Stimulated activated CD8-positive, alpha-beta memory T cell treated with anti-CD3 and anti-CD28 coated beads, Interleukin-7, amount 100 ng/mL, for 4 hours (primary cell): ENCODE data around the gene CPSF4.
"Not testable (repeated sequence)": the region's sequence is repeated elsewhere in the genome, so short reads cannot be mapped to it uniquely, and the experiment has no call there.

Experiments used
- DNase-seq, 2 donors: peaks; one replicate each; pipeline ENCODE4 v3.0.0-alpha.2; 2020; ENCODE audit warnings: low read depth in 2 of 2

CPSF4 gene

DNA sequence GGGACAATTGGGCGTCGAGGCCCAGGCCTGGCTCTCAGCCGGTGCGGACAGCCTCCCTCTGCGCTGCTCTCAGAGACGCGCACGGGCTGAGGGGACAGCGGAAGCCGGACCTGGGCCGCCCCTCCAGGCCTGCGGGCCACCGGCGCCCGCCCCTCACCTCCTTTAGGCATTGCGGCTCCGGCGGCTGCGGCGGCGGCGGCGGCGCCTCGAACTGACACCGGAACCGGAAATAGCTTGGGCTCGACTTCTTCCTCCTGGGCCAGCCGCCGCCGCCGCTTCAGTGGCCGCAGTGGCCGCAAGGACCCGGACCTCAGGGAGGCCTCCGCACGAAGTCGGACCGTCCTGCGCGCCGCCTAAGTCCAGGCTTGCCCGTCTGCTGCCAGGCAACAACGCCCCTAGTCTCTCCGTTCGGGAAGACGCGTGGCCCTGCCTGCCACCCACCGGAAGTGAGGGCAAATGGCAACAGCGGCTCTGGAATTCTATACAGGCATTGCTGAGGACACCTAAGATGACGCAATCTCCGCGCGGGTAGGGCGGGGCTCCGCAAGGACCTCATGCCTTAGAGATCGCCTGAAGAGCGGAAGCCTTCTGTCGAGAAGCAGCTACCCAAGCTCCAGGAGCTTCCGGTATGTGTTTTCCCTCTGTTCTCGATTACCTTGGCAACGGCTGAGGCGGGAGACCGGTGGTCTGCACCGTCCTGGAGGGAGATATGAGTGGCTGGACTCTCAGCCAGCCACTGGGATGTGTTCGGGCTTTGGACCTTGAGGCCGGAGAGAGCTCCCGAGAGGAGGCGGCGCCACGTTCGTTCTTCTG, 30.2 kb upstream of the CPSF4 start, which contains the start of the genes BUD31 and PDAP1:
Gene BUD31 (plus strand): TSS at position 591 of the 813 bp plus-strand sequence. CDS start 2,124 bp downstream, outside the sequence.
Gene PDAP1 (minus strand): TSS at position 219 of the 813 bp plus-strand sequence. CDS start 49 bp downstream, at position 170.
- DNase-seq = peak; percentile 86 to 89

DNA sequence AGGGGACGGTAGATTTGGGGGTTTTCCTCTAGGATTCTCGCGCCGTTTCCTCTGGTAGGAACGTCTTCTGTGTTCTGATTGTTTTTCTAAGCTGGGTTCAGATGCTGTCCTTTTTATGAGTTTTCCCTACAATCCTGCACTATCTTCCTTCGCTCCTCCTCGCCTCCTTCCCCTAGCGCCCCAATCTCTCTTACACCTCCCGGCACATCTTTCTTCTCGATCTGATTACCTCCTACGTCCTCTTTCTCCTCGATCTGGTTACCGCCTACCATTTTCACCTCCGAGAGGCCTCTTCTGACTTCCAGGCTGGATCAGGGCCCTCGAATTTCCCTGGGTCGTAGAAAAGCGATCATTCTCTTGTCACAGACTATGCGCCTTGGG, 29.6 kb upstream of the CPSF4 start:
- DNase-seq = no peak

DNA sequence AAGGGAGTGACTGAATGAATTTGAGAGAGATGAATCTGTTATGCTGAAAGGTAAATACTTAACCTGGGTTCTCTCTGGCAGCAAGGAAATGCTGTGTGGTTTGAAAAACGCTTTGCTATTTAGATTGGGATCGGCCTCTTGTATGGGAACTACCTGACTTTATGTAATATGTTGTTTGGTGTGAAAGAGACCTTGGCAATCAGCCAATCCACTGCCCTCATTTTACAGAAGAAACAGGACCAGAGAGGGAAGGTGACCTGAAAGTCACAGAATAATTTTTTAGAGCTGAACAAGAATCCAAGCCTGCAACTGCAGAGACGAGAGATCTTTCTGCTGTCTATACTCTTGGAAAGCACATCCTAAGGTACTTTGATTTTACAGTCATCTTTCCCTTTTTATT, 28.9 kb upstream of the CPSF4 start:
- DNase-seq = no peak

DNA sequence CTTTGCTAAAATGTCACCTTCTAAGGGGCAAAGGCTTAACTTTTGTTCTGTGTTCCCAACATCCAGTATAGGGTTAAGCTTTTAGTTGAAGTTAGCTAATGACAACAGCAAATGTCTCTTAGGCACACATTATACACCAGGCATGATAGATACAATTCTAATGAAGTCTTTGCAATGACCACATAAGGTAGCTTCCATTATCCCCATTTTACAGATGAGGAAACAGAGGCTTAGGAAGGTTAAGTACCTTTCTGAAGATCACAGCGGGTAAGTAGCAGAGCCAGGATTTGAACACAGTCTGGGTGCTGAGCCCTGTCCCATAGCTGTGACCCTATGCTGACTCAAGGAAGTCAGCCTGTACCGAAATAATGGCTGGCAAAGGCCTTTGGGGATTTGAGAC, 28.1 kb upstream of the CPSF4 start:
- DNase-seq = no peak

DNA sequence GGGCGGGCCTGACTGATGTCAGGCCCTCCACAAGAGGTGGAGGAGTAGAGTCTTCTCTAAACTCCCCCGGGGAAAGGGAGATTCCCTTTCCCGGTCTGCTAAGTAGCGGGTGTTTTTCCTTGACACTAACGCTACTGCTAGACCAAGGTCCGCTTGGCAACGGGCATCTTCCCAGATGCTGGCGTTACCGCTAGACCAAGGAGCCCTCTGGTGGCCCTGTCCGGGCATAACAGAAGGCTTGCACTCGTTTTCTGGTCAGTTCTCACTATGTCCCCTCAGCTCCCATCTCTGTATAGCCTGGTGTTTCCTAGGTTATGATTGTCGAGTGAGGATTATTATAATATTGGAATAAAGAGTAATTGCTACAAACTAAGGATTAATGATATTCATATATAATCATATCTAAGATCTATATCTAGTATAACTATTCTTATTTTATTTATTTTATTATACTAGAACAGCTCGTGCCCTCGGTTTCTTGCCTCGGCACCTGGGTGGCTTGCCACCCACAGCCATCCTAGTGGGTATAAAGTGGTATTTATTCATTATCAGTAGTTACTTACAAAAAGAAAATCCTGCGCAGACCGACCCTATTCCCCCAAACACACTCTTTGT, 23.1 kb upstream of the CPSF4 start:
- DNase-seq = not testable (repeated sequence)

DNA sequence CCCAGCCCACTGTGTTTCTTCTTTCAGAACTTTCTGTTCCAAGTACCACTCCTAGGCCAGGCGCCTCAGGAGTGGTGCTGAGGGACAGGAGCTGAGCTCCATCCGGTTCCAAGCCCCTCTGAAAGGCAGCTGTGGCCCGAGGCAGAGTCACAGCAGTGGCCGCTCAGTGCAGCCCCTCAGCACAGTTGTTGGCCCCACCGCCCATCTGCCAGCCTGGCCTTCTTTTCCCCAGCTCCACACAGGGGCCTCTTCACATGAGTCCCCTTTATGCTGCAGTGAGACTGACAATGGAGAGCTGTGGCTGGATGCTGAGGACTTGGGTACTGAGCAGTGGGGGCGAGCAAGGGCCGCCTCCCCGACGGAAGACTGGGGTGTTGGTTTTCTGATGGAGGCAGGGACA, 20.5 kb upstream of the CPSF4 start:
- DNase-seq = no peak

GRCh38 chr7:99419323-99420021, 19.3 kb upstream of the CPSF4 start:
- no peak for DNase-seq

- no peak for DNase-seq
Measured at GRCh38 chr7:99420213-99420612, 18.5 kb upstream of the CPSF4 start.

GRCh38 chr7:99420986-99421385, 17.8 kb upstream of the CPSF4 start:
- no peak for DNase-seq

DNA sequence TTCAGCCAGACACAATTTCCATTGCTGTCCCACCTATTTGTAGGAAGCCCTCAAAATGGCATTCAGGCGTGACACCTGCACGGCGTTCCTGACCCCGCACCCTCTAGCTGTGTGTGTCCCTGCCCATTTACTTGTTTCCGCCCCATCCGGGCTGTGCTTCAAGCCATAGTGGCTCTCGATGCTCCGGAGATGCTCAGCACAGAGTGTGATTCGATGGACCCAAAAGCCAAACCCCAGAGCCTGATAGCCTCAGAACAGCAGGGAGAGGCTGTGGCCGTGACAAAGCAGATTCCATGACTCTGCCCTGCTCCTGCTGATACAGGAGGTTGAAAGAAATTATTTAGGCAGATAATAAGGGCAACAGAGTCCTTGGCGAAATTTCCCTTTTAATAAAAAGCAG, 16.6 kb upstream of the CPSF4 start:
- DNase-seq = no peak

- no peak for DNase-seq
Measured at GRCh38 chr7:99422625-99423024, 16.1 kb upstream of the CPSF4 start.

- DNase-seq = no peak
Measured at GRCh38 chr7:99424932-99425730, 13.6 kb upstream of the CPSF4 start.

DNA sequence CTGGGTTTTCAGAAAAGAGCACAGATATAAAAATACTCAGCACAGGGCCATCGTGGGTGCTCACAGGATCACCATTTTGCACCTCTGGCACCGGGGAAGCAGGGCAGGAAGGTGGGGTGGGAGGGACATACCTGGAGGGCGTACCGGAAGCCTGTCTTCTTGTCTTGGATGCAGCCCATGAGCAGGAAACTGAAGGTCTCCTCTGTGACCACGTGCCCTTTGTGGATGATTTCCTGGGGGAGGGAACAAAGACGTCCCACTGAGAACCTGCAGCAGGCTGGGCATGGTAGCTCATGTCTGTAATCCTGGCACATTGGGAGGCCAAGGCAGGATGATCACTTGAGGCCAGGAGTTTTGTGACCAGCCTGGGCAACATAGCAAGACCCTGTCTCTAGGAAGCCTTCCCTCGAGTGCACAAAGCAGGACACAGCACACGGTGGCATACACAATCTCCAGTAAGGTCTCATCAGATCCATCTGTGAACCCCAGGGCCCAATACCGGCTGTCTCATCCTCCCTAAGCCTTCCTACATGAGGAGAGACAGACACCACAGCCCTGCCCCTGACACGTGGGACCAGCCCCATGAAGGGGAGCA, 9.7 kb upstream of the CPSF4 start:
- no peak for DNase-seq

GRCh38 chr7:99429756-99430155, 9.0 kb upstream of the CPSF4 start:
- no peak for DNase-seq

DNA sequence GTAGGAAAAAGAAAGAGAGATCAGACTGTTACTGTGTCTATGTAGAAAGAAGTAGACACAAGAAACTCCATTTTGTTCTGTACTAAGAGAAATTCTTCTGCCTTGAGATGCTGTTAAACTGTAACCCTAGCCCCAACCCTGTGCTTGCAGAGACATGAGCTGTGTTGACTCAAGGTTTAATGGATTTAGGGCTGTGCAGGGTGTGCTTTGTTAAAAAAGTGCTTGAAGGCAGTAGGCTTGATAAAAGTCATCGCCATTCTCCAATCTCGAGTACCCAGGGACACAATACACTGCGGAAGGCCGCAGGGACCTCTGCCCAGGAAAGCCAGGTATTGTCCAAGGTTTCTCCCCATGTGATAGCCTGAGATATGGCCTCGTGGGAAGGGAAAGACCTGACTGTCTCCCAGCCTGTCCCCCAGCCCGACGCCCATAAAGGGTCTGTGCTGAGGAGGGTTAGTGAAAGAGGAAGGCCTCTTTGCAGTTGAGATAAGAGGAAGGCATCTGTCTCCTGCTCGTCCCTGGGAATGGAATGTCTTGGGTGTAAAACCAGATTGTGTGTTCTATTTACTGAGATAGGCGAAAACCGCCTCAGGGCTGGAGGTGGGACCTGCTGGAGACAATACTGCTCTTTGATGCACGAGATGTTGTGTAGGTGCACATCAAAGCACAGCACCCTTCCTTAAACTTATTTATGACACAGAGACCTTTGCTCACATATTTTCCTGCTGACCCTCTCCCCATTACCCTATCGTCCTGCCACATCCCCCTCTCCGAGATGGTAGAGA, 6.8 kb upstream of the CPSF4 start:
- not testable (repeated sequence) for DNase-seq

DNA sequence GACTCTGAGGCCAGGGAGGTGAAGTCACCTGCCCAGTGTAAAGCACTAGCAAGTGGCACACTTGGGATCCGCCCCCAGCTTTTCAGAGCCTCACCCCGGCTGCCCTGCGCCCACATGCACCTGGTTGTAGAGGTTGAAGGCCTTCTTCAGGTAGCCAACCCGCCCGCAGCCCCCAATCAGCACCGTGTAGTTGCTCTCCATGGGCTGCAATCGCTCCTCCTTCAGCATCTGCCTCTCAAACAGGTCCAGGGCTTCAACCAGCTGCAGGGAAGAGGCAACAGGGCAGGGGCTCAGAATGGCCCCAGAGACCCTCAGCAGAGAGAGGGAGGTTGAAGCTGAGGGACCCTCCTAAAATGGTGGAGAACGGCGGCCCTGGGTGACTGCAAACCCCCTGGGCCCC, 5.6 kb upstream of the CPSF4 start:
- DNase-seq = no peak

GRCh38 chr7:99437946-99438572, 684 bp upstream of the CPSF4 start:
- no peak for DNase-seq

GRCh38 chr7:99440195-99440594, 1.5 kb downstream of the CPSF4 start:
- DNase-seq = no peak

DNA sequence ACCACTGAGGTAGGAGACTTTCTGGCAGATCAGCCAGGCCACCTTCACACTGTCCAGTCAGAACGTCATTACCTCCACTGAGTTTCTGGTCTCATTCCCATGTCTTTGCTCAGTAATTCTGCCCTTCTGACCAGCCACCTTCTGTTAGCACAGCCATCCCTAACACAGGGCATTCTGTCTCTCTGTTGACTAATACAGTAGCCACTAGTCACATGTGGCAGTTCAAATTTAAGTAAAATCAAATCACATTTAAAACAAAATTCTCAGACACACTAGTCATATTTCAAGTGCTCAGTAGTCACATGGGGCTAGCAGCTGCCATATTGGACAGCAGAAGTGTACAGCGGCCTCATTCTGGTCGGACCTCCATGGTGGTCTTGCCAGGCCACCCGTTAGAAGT, 7.4 kb downstream of the CPSF4 start:
- no peak for DNase-seq

- DNase-seq = no peak
Measured at GRCh38 chr7:99447943-99448342, 9.2 kb downstream of the CPSF4 start.
